ENCODE measurements around the gene TSKS.
A peak's percentile ranks its signal among the peaks of the same experiment; 100 is the strongest.

The TSKS gene

DNA sequence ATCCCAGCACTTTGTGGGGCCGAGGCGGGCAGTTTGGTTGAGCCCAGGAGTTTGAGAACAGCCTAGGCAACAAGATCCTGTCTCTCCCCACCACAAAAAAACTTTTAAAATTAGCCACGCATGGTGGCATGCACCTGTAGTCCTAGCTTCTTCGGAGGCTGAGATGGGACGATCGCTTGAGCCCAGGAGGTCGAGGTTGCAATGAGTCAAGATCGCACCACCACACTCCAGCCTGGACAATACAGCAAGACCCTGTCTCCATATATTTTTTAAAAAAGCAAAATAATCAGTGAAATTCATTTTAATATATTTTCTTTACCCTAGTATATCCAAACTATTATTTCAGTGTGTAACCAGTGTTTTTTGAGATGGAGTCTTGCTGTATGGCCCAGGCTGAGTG, 11.9 kb upstream of the TSKS start:
- no peaks in the 10 kb centered on the region for H3K9me3 ChIP-seq (ENCODE audit: control insufficient read depth, low read depth, low read length)
- H3K4me3 ChIP-seq (ENCODE audit: low read length): no peak overlapping the region
- no peaks in the 10 kb centered on the region for H3K36me3 ChIP-seq (ENCODE audit: control insufficient read depth, low read depth, low read length)
- H3K27ac ChIP-seq (ENCODE audit: low read length): no peak overlapping the region
- H3K9ac ChIP-seq (ENCODE audit: low read length): no peak overlapping the region
- H3K4me1 ChIP-seq (ENCODE audit: control insufficient read depth, low read depth, low read length): no peaks in the 10 kb centered on the region
- H3K27me3 ChIP-seq (ENCODE audit: control insufficient read depth, insufficient read depth, low read length): no peaks in the 10 kb centered on the region

DNA sequence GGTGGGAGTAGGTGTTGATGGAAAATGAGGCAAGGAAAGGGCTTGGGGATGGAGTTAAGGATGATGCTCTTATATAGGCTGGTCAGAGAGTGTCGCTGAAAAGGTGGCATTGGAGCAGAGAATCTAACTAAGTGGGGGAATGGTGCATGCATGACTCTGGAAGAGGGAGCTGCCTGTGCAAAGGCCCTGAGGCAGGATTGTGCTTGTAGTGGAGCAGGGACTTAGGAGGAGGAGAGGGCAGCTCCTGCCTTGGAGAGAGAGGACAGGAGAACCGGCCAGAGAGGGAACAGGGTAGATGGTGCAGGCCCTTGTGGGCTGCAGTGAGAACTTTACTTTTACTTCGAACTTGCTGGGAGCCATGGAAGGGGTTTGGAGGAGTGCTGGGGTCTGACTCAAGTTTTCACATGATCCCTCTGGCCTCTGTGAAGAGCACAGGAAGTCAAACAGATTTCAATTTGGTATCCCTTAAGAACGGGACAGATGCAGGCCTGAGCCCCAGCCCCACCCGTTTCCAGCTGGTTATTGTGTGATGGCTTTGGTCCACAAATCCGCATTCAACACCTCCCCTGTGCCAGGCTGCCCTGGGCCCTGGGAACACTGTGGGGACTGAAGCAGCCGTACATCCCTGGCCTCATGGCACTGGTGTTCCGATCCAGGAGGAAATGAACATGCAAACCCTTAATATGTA, 10.7 kb upstream of the TSKS start:
- Histone ChIP-seq H3K27me3 (ENCODE audit: control insufficient read depth, insufficient read depth, low read length) (no peaks in the 10 kb centered on the region), H3K9ac (ENCODE audit: low read length) (no peak overlapping the region), H3K27ac (ENCODE audit: low read length) (no peak overlapping the region), H3K4me1 (ENCODE audit: control insufficient read depth, low read depth, low read length) (no peaks in the 10 kb centered on the region), H3K36me3 (ENCODE audit: control insufficient read depth, low read depth, low read length) (no peaks in the 10 kb centered on the region), H3K4me3 (ENCODE audit: low read length) (no peak overlapping the region), H3K9me3 (ENCODE audit: control insufficient read depth, low read depth, low read length) (no peaks in the 10 kb centered on the region)

GRCh38 chr19:49772850-49773432, 9.8 kb upstream of the TSKS start:
- H3K36me3 ChIP-seq (ENCODE audit: control insufficient read depth, low read depth, low read length): no peaks in the 10 kb centered on the region
- no peaks in the 10 kb centered on the region for H3K27me3 ChIP-seq (ENCODE audit: control insufficient read depth, insufficient read depth, low read length)
- no peak overlapping the region for H3K9ac ChIP-seq (ENCODE audit: low read length)
- no peaks in the 10 kb centered on the region for H3K4me1 ChIP-seq (ENCODE audit: control insufficient read depth, low read depth, low read length)
- no peak overlapping the region for H3K27ac ChIP-seq (ENCODE audit: low read length)
- no peaks in the 10 kb centered on the region for H3K9me3 ChIP-seq (ENCODE audit: control insufficient read depth, low read depth, low read length)
- H3K4me3 ChIP-seq (ENCODE audit: low read length): no peak overlapping the region

GRCh38 chr19:49771674-49772139, 8.6 kb upstream of the TSKS start:
- H3K4me1 ChIP-seq (ENCODE audit: control insufficient read depth, low read depth, low read length): no peaks in the 10 kb centered on the region
- H3K9ac ChIP-seq (ENCODE audit: low read length): no peak overlapping the region
- H3K4me3 ChIP-seq (ENCODE audit: low read length): no peak overlapping the region
- no peak overlapping the region for H3K27ac ChIP-seq (ENCODE audit: low read length)
- H3K36me3 ChIP-seq (ENCODE audit: control insufficient read depth, low read depth, low read length): no peaks in the 10 kb centered on the region
- no peaks in the 10 kb centered on the region for H3K27me3 ChIP-seq (ENCODE audit: control insufficient read depth, insufficient read depth, low read length)
- H3K9me3 ChIP-seq (ENCODE audit: control insufficient read depth, low read depth, low read length): no peaks in the 10 kb centered on the region

- Histone ChIP-seq H3K4me3 (ENCODE audit: low read length) (no peak overlapping the region), H3K9me3 (ENCODE audit: control insufficient read depth, low read depth, low read length) (no peaks in the 10 kb centered on the region), H3K4me1 (ENCODE audit: control insufficient read depth, low read depth, low read length) (no peaks in the 10 kb centered on the region), H3K9ac (ENCODE audit: low read length) (no peak overlapping the region), H3K27ac (ENCODE audit: low read length) (no peak overlapping the region), H3K27me3 (ENCODE audit: control insufficient read depth, insufficient read depth, low read length) (no peaks in the 10 kb centered on the region), H3K36me3 (ENCODE audit: control insufficient read depth, low read depth, low read length) (no peaks in the 10 kb centered on the region)
Observed at GRCh38 chr19:49770529-49770928, 7.4 kb upstream of the TSKS start.

DNA sequence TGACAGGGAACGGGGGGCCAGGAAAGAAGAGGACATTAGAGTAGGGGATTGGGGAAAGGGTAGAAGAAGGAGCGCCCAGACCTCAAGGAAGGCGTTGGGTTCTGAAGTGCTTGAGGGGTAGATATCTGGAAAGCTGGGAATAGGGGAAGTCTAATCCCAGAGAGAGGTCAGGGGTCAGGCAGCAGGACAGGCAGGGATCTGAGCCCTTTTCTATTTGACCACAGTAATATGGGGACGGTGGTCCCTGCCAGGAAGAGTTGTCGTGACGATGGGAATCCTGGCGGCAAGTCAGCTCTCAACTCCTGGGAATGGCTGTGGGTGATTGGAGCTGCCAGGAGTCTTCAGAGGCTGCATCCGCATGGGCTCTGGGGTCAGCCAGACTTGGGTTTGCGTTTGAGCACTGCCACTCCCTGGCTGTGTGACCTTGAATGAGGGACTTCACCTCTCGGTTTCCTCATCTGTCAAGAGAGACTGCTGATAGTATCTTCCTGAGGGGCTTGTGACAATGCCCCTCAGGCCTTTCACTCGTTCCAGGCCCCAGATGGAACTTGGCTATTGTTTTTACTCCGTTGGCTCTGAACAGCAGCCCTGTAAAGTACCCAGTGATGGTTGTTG, 5.0 kb upstream of the TSKS start:
- peak overlapping the region; percentile 92 for H3K4me3 ChIP-seq (ENCODE audit: low read length)
- H3K4me1 ChIP-seq (ENCODE audit: control insufficient read depth, low read depth, low read length): no peaks in the 10 kb centered on the region
- no peaks in the 10 kb centered on the region for H3K36me3 ChIP-seq (ENCODE audit: control insufficient read depth, low read depth, low read length)
- no peaks in the 10 kb centered on the region for H3K27me3 ChIP-seq (ENCODE audit: control insufficient read depth, insufficient read depth, low read length)
- peak overlapping the region; percentile 78 for H3K9ac ChIP-seq (ENCODE audit: low read length)
- H3K9me3 ChIP-seq (ENCODE audit: control insufficient read depth, low read depth, low read length): no peaks in the 10 kb centered on the region
- H3K27ac ChIP-seq (ENCODE audit: low read length): no peak overlapping the region

GRCh38 chr19:49767381-49767780, 4.3 kb upstream of the TSKS start:
- no peak overlapping the region for H3K27ac ChIP-seq (ENCODE audit: low read length)
- no peaks in the 10 kb centered on the region for H3K27me3 ChIP-seq (ENCODE audit: control insufficient read depth, insufficient read depth, low read length)
- H3K36me3 ChIP-seq (ENCODE audit: control insufficient read depth, low read depth, low read length): no peaks in the 10 kb centered on the region
- H3K9ac ChIP-seq (ENCODE audit: low read length): peak overlapping the region; percentile 78
- H3K4me1 ChIP-seq (ENCODE audit: control insufficient read depth, low read depth, low read length): no peaks in the 10 kb centered on the region
- H3K4me3 ChIP-seq (ENCODE audit: low read length): peak overlapping the region; percentile 92
- H3K9me3 ChIP-seq (ENCODE audit: control insufficient read depth, low read depth, low read length): no peaks in the 10 kb centered on the region

DNA sequence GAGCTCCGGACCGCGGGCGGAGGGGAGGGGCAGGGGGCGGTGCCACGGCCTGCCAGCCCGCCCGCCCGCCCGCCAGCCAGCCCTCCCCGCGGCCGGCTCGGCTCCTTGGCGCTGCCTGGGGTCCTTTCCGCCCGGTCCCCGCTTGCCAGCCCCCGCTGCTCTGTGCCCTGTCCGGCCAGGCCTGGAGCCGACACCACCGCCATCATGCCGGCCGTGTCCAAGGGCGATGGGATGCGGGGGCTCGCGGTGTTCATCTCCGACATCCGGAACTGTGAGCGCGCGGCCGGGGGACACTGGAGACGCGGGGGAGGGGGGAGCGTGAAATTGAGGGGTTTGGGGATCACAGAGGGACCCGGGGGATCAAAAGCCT, 3.8 kb upstream of the TSKS start, which contains the start of gene AP2A1:
AP2A1 (plus strand) TSS at position 72 of the 370 bp plus-strand sequence; CDS start at position 205, 133 bp downstream.
- Histone ChIP-seq H3K27ac (ENCODE audit: low read length) (peak within 1 kb of the TSS; percentile 78), H3K9me3 (ENCODE audit: control insufficient read depth, low read depth, low read length) (no peaks in the 10 kb centered on the region), H3K9ac (ENCODE audit: low read length) (peak within 1 kb of the TSS; percentile 90), H3K4me1 (ENCODE audit: control insufficient read depth, low read depth, low read length) (no peaks in the 10 kb centered on the region), H3K36me3 (ENCODE audit: control insufficient read depth, low read depth, low read length) (no peaks in the 10 kb centered on the region), H3K27me3 (ENCODE audit: control insufficient read depth, insufficient read depth, low read length) (no peaks in the 10 kb centered on the region), H3K4me3 (ENCODE audit: low read length) (peak within 1 kb of the TSS; percentile 92)

DNA sequence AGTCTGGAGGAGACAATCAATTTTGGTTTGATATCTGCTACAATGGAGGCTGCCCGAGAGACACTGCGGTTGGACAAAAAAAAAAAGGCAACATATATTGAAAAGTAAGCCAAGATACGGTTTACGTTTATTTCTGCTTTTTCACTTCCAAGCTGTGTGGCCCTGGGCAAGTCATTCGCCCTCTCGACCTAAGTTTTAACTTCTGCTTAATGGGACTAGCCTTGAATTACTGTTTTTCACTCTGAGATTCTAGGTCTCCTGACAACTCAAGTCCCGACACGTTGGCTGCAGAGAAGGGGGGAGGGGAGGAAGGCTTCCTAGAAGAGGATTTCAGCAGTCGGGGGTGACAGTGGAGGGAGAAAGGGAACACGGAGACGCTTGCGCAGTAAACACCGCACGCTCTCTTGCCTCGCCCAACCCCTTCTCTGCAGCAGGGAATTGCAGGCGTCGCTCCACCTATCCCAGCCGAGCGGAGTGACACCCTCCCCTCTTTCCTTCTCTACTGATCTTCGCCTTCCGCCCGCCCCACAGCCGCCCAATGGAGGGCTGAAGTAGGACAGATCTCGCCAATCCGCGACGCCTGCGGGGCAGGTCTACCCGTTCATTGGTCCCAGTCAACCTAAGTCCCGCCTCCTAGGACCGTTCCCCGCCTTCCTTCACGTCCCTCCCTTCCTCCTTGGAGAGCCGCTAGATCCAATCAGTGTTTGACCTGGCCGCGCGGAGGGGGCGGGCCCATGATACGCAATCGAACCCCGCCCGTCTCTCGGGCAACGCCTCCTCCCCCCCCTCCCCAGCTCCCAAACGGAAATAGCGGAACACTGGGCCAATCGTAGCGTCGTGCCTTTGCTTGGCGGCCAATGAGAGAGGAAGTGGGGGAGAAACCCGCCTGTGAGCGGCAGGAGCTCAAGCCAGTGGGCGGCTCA, 3.2 kb upstream of the TSKS start:
- no peaks in the 10 kb centered on the region for H3K4me1 ChIP-seq (ENCODE audit: control insufficient read depth, low read depth, low read length)
- peak overlapping the region; percentile 90 for H3K9ac ChIP-seq (ENCODE audit: low read length)
- H3K4me3 ChIP-seq (ENCODE audit: low read length): peak overlapping the region; percentile 42
- peak overlapping the region; percentile 78 for H3K27ac ChIP-seq (ENCODE audit: low read length)
- no peaks in the 10 kb centered on the region for H3K9me3 ChIP-seq (ENCODE audit: control insufficient read depth, low read depth, low read length)
- H3K36me3 ChIP-seq (ENCODE audit: control insufficient read depth, low read depth, low read length): no peaks in the 10 kb centered on the region
- no peaks in the 10 kb centered on the region for H3K27me3 ChIP-seq (ENCODE audit: control insufficient read depth, insufficient read depth, low read length)

DNA sequence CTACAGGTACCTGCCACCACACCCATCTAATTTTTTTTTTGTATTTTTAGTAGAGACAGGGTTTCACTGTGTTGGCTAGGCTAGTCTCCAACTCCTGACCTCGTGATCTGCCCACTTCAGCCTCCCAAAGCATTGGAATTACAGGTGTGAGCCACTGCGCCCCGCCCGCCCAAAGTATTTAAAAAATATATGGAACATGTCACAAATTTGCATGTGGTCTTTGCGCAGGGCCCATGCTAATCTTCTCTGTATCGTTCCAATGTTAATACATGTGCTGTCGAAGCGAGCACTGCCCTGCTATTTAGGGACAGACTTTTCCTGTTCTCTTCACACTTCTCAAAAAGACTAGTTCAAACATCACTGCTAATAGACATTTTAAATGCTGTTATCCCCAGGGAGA, 1.2 kb upstream of the TSKS start:
- Histone ChIP-seq H3K4me3 (ENCODE audit: low read length) (no peak overlapping the region), H3K9ac (ENCODE audit: low read length) (no peak overlapping the region), H3K27me3 (ENCODE audit: control insufficient read depth, insufficient read depth, low read length) (no peaks in the 10 kb centered on the region), H3K9me3 (ENCODE audit: control insufficient read depth, low read depth, low read length) (no peaks in the 10 kb centered on the region), H3K27ac (ENCODE audit: low read length) (no peak overlapping the region), H3K36me3 (ENCODE audit: control insufficient read depth, low read depth, low read length) (no peaks in the 10 kb centered on the region), H3K4me1 (ENCODE audit: control insufficient read depth, low read depth, low read length) (no peaks in the 10 kb centered on the region)

GRCh38 chr19:49761625-49762311, 1.3 kb downstream of the TSKS start:
- Histone ChIP-seq H3K4me3 (ENCODE audit: low read length) (no peak overlapping the region), H3K4me1 (ENCODE audit: control insufficient read depth, low read depth, low read length) (no peaks in the 10 kb centered on the region), H3K27me3 (ENCODE audit: control insufficient read depth, insufficient read depth, low read length) (no peaks in the 10 kb centered on the region), H3K36me3 (ENCODE audit: control insufficient read depth, low read depth, low read length) (no peaks in the 10 kb centered on the region), H3K9me3 (ENCODE audit: control insufficient read depth, low read depth, low read length) (no peaks in the 10 kb centered on the region), H3K9ac (ENCODE audit: low read length) (no peak overlapping the region), H3K27ac (ENCODE audit: low read length) (no peak overlapping the region)

Data from iPS-18a (cell line).